NT2/D1 (cell line): ENCODE results near the gene NFIA.

ENCODE experiments used
- SUZ12 ChIP-seq: IDR thresholded peaks from 2 replicates; pipeline ENCODE4 v1.6.1; 2011; ENCODE audit not compliant: insufficient read length, insufficient read depth; ENCODE audit errors: extremely low read depth
- YY1 ChIP-seq: IDR thresholded peaks from 2 replicates; pipeline ENCODE4 v1.6.1; 2011; ENCODE audit not compliant: insufficient read length, insufficient read depth

DNA sequence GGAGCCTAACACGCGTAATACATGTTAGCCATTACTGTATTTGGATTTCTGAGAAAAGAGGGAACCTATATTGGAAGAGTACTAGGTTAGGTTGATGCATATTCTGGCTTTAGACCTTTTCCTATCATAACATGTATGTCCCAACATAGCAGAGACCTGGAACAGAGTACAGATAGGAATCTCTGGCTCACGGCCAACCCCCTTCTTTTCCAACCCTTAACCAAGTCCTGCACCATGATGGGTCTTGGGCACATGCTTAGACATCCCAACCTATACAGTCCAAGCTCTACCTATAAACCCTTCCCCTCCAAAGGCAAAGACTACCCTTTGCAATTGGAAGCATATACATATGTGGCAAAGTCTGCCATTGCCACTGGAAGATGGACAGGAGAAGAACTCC is 414.7 kb downstream of the NFIA start:
- TF ChIP-seq SUZ12: no peak
- TF ChIP-seq YY1: no peak
